ENCODE data around the gene FBXL13.
A peak's percentile ranks its signal among the peaks of the same experiment; 100 is the strongest.
"Not testable (repeated sequence)": the region's sequence is repeated elsewhere in the genome, so short reads cannot be mapped to it uniquely, and the experiment has no call there.

Gene FBXL13

GRCh38 chr7:103100348-103100747 lies 25.8 kb upstream of the FBXL13 start:
- no peak for ATAC-seq (ENCODE audit: low read depth)
- no peak for DNase-seq (ENCODE audit: low spot score in 2 of 2)
- Mint-ChIP-seq H3K36me3 (peaks cover 19% of the 10 kb centered on the region), H3K4me3 (no peak overlapping the region), H3K27me3 (no peaks in the 10 kb centered on the region), H3K9me3 (no peaks in the 10 kb centered on the region), H3K4me1 (no peaks in the 10 kb centered on the region), H3K27ac (peak overlapping the region; percentile 51)

- ATAC-seq (ENCODE audit: low read depth) (no peak), DNase-seq (ENCODE audit: low spot score in 2 of 2) (no peak)
- Mint-ChIP-seq H3K4me1 (no peaks in the 10 kb centered on the region), H3K4me3 (no peak overlapping the region), H3K27ac (no peak overlapping the region), H3K27me3 (no peaks in the 10 kb centered on the region), H3K36me3 (peaks cover 20% of the 10 kb centered on the region), H3K9me3 (no peaks in the 10 kb centered on the region)
Observed at GRCh38 chr7:103097041-103097440, 22.4 kb upstream of the FBXL13 start.

DNA sequence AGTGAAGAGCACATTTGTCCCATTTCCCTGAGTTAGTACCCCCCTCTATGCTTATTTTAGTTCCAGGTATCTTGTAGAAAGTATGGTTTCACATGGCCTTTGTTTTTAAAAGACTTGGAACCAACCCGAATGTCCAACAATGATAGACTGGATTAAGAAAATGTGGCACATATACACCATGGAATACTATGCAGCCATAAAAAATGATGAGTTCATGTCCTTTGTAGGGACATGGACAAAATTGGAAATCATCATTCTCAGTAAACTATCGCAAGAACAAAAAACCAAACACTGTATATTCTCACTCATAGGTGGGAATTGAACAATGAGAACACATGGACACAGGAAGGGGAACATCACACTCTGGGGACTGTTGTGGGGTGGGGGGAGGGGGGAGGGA lies 21.0 kb upstream of the FBXL13 start:
- not testable (repeated sequence) for H3K27ac Mint-ChIP-seq; ATAC-seq (ENCODE audit: low read depth); H3K27me3 Mint-ChIP-seq; H3K4me1 Mint-ChIP-seq; DNase-seq (ENCODE audit: low spot score in 2 of 2); H3K9me3 Mint-ChIP-seq; H3K4me3 Mint-ChIP-seq
- peaks cover 20% of the 10 kb centered on the region for H3K36me3 Mint-ChIP-seq

DNA sequence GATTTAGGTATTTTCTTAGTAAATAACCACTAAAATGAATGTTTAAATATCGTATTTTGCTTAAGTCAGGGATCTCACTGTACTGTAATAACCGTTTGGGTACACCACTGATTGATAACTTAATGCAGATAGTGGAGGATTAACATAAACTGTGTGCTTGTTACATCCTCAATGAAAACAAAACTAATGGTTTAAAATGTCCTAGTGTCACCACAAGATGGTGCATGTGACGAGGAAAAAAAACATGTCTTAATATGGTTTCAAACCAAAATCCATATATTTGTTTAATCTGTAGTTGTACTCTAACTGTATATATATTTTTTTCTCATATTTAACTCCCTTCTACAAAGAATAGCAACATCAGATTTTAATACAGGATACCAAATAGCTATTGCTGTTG lies 19.5 kb upstream of the FBXL13 start:
- H3K36me3 Mint-ChIP-seq, result peaks cover 24% of the 10 kb centered on the region
- H3K27me3 Mint-ChIP-seq, result no peaks in the 10 kb centered on the region

GRCh38 chr7:103093429-103093828 lies 18.8 kb upstream of the FBXL13 start:
- no peak overlapping the region for H3K27ac Mint-ChIP-seq
- no peak for ATAC-seq (ENCODE audit: low read depth)
- DNase-seq (ENCODE audit: low spot score in 2 of 2), result no peak
- H3K9me3 Mint-ChIP-seq, result no peaks in the 10 kb centered on the region
- H3K4me3 Mint-ChIP-seq, result no peak overlapping the region
- no peaks in the 10 kb centered on the region for H3K27me3 Mint-ChIP-seq
- peaks cover 26% of the 10 kb centered on the region for H3K36me3 Mint-ChIP-seq
- no peaks in the 10 kb centered on the region for H3K4me1 Mint-ChIP-seq

More for the DNA sequence above, 19.5 kb upstream of the FBXL13 start:
- DNase-seq (ENCODE audit: low spot score in 2 of 2) (no peak), ATAC-seq (ENCODE audit: low read depth) (no peak)
- Mint-ChIP-seq H3K9me3 (no peaks in the 10 kb centered on the region), H3K4me3 (no peak overlapping the region), H3K4me1 (no peaks in the 10 kb centered on the region), H3K27ac (no peak overlapping the region)

- peaks cover 28% of the 10 kb centered on the region for H3K36me3 Mint-ChIP-seq
- not testable (repeated sequence) for H3K4me3 Mint-ChIP-seq; H3K4me1 Mint-ChIP-seq; H3K27ac Mint-ChIP-seq; H3K27me3 Mint-ChIP-seq; H3K9me3 Mint-ChIP-seq; DNase-seq (ENCODE audit: low spot score in 2 of 2); ATAC-seq (ENCODE audit: low read depth)
Observed at GRCh38 chr7:103092321-103092720, 17.7 kb upstream of the FBXL13 start.

- H3K36me3 Mint-ChIP-seq, result peaks cover 9% of the 10 kb centered on the region
- H3K4me1 Mint-ChIP-seq, result peaks cover 4% of the 10 kb centered on the region
- no peak for ATAC-seq (ENCODE audit: low read depth)
Observed at GRCh38 chr7:103083210-103083609, 8.6 kb upstream of the FBXL13 start.

GRCh38 chr7:103082497-103082896 lies 7.9 kb upstream of the FBXL13 start:
- H3K4me3 Mint-ChIP-seq, result no peak overlapping the region
- H3K27me3 Mint-ChIP-seq, result no peaks in the 10 kb centered on the region
- no peaks in the 10 kb centered on the region for H3K9me3 Mint-ChIP-seq
- H3K4me1 Mint-ChIP-seq, result peaks cover 8% of the 10 kb centered on the region
- ATAC-seq (ENCODE audit: low read depth) (no peak), DNase-seq (ENCODE audit: low spot score in 2 of 2) (no peak)
- H3K36me3 Mint-ChIP-seq, result peaks cover 8% of the 10 kb centered on the region
- H3K27ac Mint-ChIP-seq, result no peak overlapping the region

More at GRCh38 chr7:103083210-103083609, 8.6 kb upstream of the FBXL13 start:
- Mint-ChIP-seq H3K9me3 (no peaks in the 10 kb centered on the region), H3K4me3 (no peak overlapping the region), H3K27ac (no peak overlapping the region), H3K27me3 (no peaks in the 10 kb centered on the region)
- no peak for DNase-seq (ENCODE audit: low spot score in 2 of 2)

GRCh38 chr7:103080923-103081322 lies 6.3 kb upstream of the FBXL13 start:
- Mint-ChIP-seq H3K36me3 (peaks cover 6% of the 10 kb centered on the region), H3K4me1 (peaks cover 8% of the 10 kb centered on the region), H3K9me3 (no peaks in the 10 kb centered on the region), H3K27ac (no peak overlapping the region), H3K27me3 (no peaks in the 10 kb centered on the region), H3K4me3 (no peak overlapping the region)
- no peak for ATAC-seq (ENCODE audit: low read depth)
- DNase-seq (ENCODE audit: low spot score in 2 of 2), result no peak

DNA sequence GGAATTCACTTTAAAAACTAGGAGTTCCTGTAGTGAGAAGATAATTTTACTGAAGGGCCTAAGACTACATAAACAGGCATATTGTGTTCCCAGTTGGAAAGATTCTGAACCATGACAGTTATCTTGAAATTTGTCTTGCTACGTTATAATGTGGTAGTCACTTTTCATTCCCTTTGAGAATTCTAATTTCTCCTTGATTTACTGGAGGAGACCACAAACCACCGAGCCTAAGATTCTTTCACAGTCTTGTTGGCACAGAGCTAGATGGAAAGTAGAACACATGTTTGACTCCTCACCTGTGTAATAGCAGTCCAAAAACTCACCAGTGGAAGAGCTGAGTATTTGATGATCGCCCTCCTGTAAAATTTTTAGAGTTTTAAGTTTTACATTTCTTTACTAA lies 5.2 kb upstream of the FBXL13 start:
- H3K9me3 Mint-ChIP-seq, result no peaks in the 10 kb centered on the region
- H3K36me3 Mint-ChIP-seq, result peaks cover 6% of the 10 kb centered on the region
- ATAC-seq (ENCODE audit: low read depth), result no peak
- no peaks in the 10 kb centered on the region for H3K27me3 Mint-ChIP-seq
- H3K4me1 Mint-ChIP-seq, result peaks cover 11% of the 10 kb centered on the region
- H3K27ac Mint-ChIP-seq, result no peak overlapping the region
- H3K4me3 Mint-ChIP-seq, result no peak overlapping the region
- DNase-seq (ENCODE audit: low spot score in 2 of 2), result no peak

DNA sequence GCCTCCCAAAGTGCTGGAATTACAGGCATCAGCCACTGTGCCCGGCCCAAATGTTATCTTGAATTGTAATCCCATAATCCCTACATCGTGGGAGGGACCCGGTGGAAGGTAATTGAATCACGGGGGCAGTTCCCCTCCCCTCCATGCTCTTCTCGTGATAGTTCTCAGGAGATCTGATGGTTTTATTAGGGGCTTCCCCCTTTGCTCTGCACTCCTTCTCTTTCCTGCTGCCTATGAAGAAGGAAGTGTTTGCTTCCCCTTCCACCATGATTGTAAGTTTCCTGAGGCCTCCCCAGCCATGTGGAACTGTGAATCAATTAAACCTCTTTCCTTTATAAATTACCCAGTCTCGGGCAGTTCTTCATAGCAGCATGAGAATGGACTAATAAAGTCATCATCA lies 3.6 kb upstream of the FBXL13 start:
- H3K27ac Mint-ChIP-seq; H3K36me3 Mint-ChIP-seq; ATAC-seq (ENCODE audit: low read depth); DNase-seq (ENCODE audit: low spot score in 2 of 2); H3K27me3 Mint-ChIP-seq; H3K9me3 Mint-ChIP-seq: not testable (repeated sequence)
- H3K4me3 Mint-ChIP-seq, result peak overlapping the region; percentile 27
- H3K4me1 Mint-ChIP-seq, result peaks cover 21% of the 10 kb centered on the region

GRCh38 chr7:103077318-103077717 lies 2.7 kb upstream of the FBXL13 start:
- ATAC-seq (ENCODE audit: low read depth) (no peak), DNase-seq (ENCODE audit: low spot score in 2 of 2) (no peak)
- no peaks in the 10 kb centered on the region for H3K27me3 Mint-ChIP-seq
- H3K27ac Mint-ChIP-seq, result no peak overlapping the region
- H3K4me1 Mint-ChIP-seq, result peaks cover 21% of the 10 kb centered on the region
- H3K9me3 Mint-ChIP-seq, result no peaks in the 10 kb centered on the region
- H3K4me3 Mint-ChIP-seq, result no peak overlapping the region
- peaks cover 4% of the 10 kb centered on the region for H3K36me3 Mint-ChIP-seq

GRCh38 chr7:103076764-103077163 lies 2.2 kb upstream of the FBXL13 start:
- Mint-ChIP-seq H3K4me1 (peaks cover 21% of the 10 kb centered on the region), H3K9me3 (no peaks in the 10 kb centered on the region), H3K27ac (no peak overlapping the region), H3K4me3 (no peak overlapping the region), H3K36me3 (peaks cover 4% of the 10 kb centered on the region), H3K27me3 (no peaks in the 10 kb centered on the region)
- DNase-seq (ENCODE audit: low spot score in 2 of 2), result no peak
- no peak for ATAC-seq (ENCODE audit: low read depth)

GRCh38 chr7:103075337-103075918 lies 832 bp upstream of the FBXL13 start:
- no peaks in the 10 kb centered on the region for H3K27me3 Mint-ChIP-seq
- H3K4me1 Mint-ChIP-seq, result peaks cover 21% of the 10 kb centered on the region
- no peaks in the 10 kb centered on the region for H3K9me3 Mint-ChIP-seq
- H3K4me3 Mint-ChIP-seq, result peak overlapping the region; percentile 97
- H3K27ac Mint-ChIP-seq, result peak overlapping the region; percentile 90
- DNase-seq (ENCODE audit: low spot score in 2 of 2) (peak in 1 of 2 donors; percentile 5), ATAC-seq (ENCODE audit: low read depth) (peak; percentile 41)
- peaks cover 4% of the 10 kb centered on the region for H3K36me3 Mint-ChIP-seq

DNA sequence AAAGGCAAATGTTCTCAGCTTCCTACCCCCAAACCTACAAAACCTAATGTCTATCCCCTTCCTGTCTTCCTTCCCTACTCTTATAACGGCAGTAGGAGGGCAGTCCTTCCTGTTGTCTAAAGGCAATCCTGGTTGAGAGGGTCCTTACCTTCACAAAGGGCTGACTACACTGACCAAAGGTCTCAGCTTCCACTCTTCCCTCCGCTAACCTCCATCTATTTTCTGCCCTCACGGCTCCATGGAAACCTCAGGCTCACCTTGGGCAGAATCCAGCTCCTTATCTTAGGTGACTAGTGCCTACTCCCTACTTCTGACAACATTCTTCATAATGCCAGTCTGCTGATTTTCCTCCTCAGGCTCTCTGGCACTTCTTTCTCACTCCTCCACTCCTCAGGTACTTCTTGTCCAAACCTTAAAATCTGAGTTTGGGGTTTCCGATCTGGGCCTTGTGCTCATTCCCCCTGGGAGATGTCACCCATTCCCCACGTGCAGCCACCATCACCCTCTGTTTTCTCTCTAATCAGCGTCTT lies 542 bp downstream of the FBXL13 start:
- Mint-ChIP-seq H3K27ac (peak overlapping the region; percentile 98), H3K9me3 (no peaks in the 10 kb centered on the region), H3K4me1 (peaks cover 19% of the 10 kb centered on the region), H3K27me3 (no peaks in the 10 kb centered on the region), H3K36me3 (peaks cover 4% of the 10 kb centered on the region), H3K4me3 (peak overlapping the region; percentile 97)
- DNase-seq (ENCODE audit: low spot score in 2 of 2) (peak in 1 of 2 donors; percentile 14), ATAC-seq (ENCODE audit: low read depth) (no peak)

All from memory B cell (primary cell).